IMR-90 (cell line): ENCODE results near the gene SEMA5A. TPM values are rescaled to one million over a fixed set of nuclear protein-coding genes. Genes with fewer than 3 reads are reported as not detected.

Experiments used
- ATAC-seq: fragments of 200-7000 bp; cut with Tn5 transposase; 2 replicates; pipeline ENCODE4 v1.9.1; 2020; ENCODE audit warnings: low read depth, mild to moderate bottlenecking, moderate library complexity
- BruUV-seq: library from RNA; stranded (reverse); fragments of 400-500 nt; replicated peaks from 2 replicates; lab custom pipeline; 2021; lab: Mats Ljungman, UMichigan
- CTCF ChIA-PET: fragments of 300-600 bp; formaldehyde crosslinking; extraction: SDS; loops from one replicate; lab custom pipeline; 2021; ENCODE audit warnings: antibody characterized with exemption; lab: Yijun Ruan, JAX
- POLR2A ChIA-PET: fragments of 300-600 bp; sonication (Branson Sonifier 250); formaldehyde crosslinking; loops from one replicate; lab custom pipeline; 2022; ENCODE audit warnings: antibody characterized with exemption; ENCODE audit not compliant: unreplicated experiment; lab: Charles Lee
- DNase-seq: peaks from one replicate; pipeline ENCODE4 v3.0.0; 2013
- H2AFZ ChIP-seq: replicated peaks from 2 replicates; pipeline ENCODE3; 2013; ENCODE audit warnings: low read length, mild to moderate bottlenecking; ENCODE audit not compliant: poor library complexity
- H2AK5ac ChIP-seq: 2 replicates; pipeline ENCODE4 v1.6.1; 2013; ENCODE audit warnings: low read depth, low read length, inconsistent platforms
- H2AK9ac ChIP-seq: replicated peaks from 2 replicates; pipeline ENCODE3; 2013; ENCODE audit warnings: mild to moderate bottlenecking, low read depth, low read length, moderate library complexity; ENCODE audit not compliant: poor library complexity
- H2BK120ac ChIP-seq: 2 replicates; pipeline ENCODE4 v1.6.1; 2013; ENCODE audit warnings: low read depth, low read length, inconsistent platforms
- H2BK15ac ChIP-seq: 3 replicates; pipeline ENCODE4 v1.6.1; 2013; ENCODE audit warnings: low read depth, low read length, inconsistent platforms
- H2BK20ac ChIP-seq: 2 replicates; pipeline ENCODE4 v1.6.1; 2013; ENCODE audit warnings: low read depth, mild to moderate bottlenecking, inconsistent platforms, low read length, moderate library complexity
- H2BK5ac ChIP-seq: 2 replicates; pipeline ENCODE4 v1.6.1; 2013; ENCODE audit warnings: mild to moderate bottlenecking, low read depth, low read length, inconsistent platforms; ENCODE audit not compliant: poor library complexity, severe bottlenecking
- H3K14ac ChIP-seq: replicated peaks from 2 replicates; pipeline ENCODE4 v1.6.1; 2013; ENCODE audit warnings: low read depth, low read length, inconsistent platforms
- H3K18ac ChIP-seq: 2 replicates; pipeline ENCODE4 v1.6.1; 2013; ENCODE audit warnings: low read depth, low read length, control low read depth
- H3K23ac ChIP-seq: 2 replicates; pipeline ENCODE4 v1.6.1; 2013; ENCODE audit warnings: low read depth, low read length, inconsistent platforms
- H3K27ac ChIP-seq: 2 replicates; pipeline ENCODE4 v1.5.1; 2013; ENCODE audit warnings: mild to moderate bottlenecking, control low read depth, low read length; ENCODE audit not compliant: insufficient read depth
- H3K27me3 ChIP-seq: 2 replicates; pipeline ENCODE4 v1.6.1; 2013; ENCODE audit warnings: low read length; ENCODE audit not compliant: control insufficient read depth, insufficient read depth
- H3K36me3 ChIP-seq: 2 replicates; pipeline ENCODE4 v1.6.1; 2013; ENCODE audit warnings: low read length, mixed read lengths; ENCODE audit not compliant: control insufficient read depth, insufficient read depth
- H3K4ac ChIP-seq: 2 replicates; pipeline ENCODE4 v1.6.1; 2013; ENCODE audit warnings: low read depth, low read length, inconsistent platforms
- H3K4me1 ChIP-seq: 2 replicates; pipeline ENCODE4 v1.6.1; 2013; ENCODE audit warnings: low read length, mixed read lengths; ENCODE audit not compliant: control insufficient read depth, insufficient read depth
- H3K4me2 ChIP-seq: 2 replicates; pipeline ENCODE4 v1.6.1; 2013; ENCODE audit warnings: low read depth, mild to moderate bottlenecking, control low read depth, low read length, moderate library complexity
- H3K4me3 ChIP-seq: 2 replicates; pipeline ENCODE4 v1.5.1; 2013; ENCODE audit warnings: low read depth, mild to moderate bottlenecking, control low read depth, low read length, moderate library complexity; ENCODE audit not compliant: insufficient read depth
- H3K56ac ChIP-seq: 2 replicates; pipeline ENCODE4 v1.6.1; 2013; ENCODE audit warnings: low read length, inconsistent platforms; ENCODE audit not compliant: insufficient read depth; ENCODE audit errors: extremely low read depth
- H3K79me1 ChIP-seq, 2 experiments: 2 replicates each; pipeline ENCODE4 v1.6.1; 2013; ENCODE audit warnings: low read length in 2 of 2, inconsistent platforms in 1 of 2, low read depth in 1 of 2
- H3K9ac ChIP-seq: 2 replicates; pipeline ENCODE4 v1.6.1; 2013; ENCODE audit warnings: low read depth, low read length, control low read depth
- H3K9me1 ChIP-seq: 2 replicates; pipeline ENCODE4 v1.6.1; 2013; ENCODE audit warnings: low read length, inconsistent platforms; ENCODE audit not compliant: insufficient read depth
- H3K9me3 ChIP-seq: 2 replicates; pipeline ENCODE4 v1.6.1; 2013; ENCODE audit warnings: low read length; ENCODE audit not compliant: control insufficient read depth, insufficient read depth
- H4K20me1 ChIP-seq: 2 replicates; pipeline ENCODE4 v1.6.1; 2013; ENCODE audit warnings: low read length, inconsistent platforms; ENCODE audit not compliant: insufficient read depth
- H4K5ac ChIP-seq: 2 replicates; pipeline ENCODE4 v1.6.1; 2013; ENCODE audit warnings: mild to moderate bottlenecking, low read depth, low read length, control low read depth
- H4K8ac ChIP-seq, 2 experiments: 2 replicates each; pipeline ENCODE4 v1.6.1; 2013; ENCODE audit warnings: low read depth in 2 of 2, low read length in 2 of 2, control low read depth in 1 of 2, inconsistent platforms in 1 of 2
- H4K91ac ChIP-seq: 2 replicates; pipeline ENCODE4 v1.6.1; 2013; ENCODE audit warnings: low read depth, low read length, inconsistent platforms; ENCODE audit not compliant: insufficient read depth
- BHLHE40 ChIP-seq: fragments of 150-350 bp; IDR thresholded peaks from 2 replicates; pipeline ENCODE4 v1.6.1; 2016; ENCODE audit warnings: mild to moderate bottlenecking, low read depth, low read length
- CEBPB ChIP-seq: IDR thresholded peaks from 2 replicates; pipeline ENCODE4 v1.6.1; 2012; ENCODE audit warnings: low read depth, low read length, improper control_type of control experiment
- ELK1 ChIP-seq: fragments of 150-350 bp; IDR thresholded peaks from 2 replicates; pipeline ENCODE4 v1.6.1; 2016; ENCODE audit warnings: low read depth, mild to moderate bottlenecking, low read length, moderate library complexity, borderline replicate concordance
- MAZ ChIP-seq: IDR thresholded peaks from 2 replicates; pipeline ENCODE4 v1.6.1; 2012; ENCODE audit warnings: low read depth, mild to moderate bottlenecking, low read length, improper control_type of control experiment, moderate library complexity, borderline replicate concordance
- NFE2L2 ChIP-seq: fragments of 150-350 bp; IDR thresholded peaks from 2 replicates; pipeline ENCODE4 v1.6.1; 2016; ENCODE audit warnings: low read depth, mild to moderate bottlenecking, low read length
- POLR2A ChIP-seq: IDR thresholded peaks from 2 replicates; pipeline ENCODE4 v1.6.1; 2012; ENCODE audit warnings: mild to moderate bottlenecking, low read depth, low read length
- RAD21 ChIP-seq: IDR thresholded peaks from 2 replicates; pipeline ENCODE4 v1.6.1; 2012; ENCODE audit warnings: low read length, improper control_type of control experiment
- WGBS, 2 experiments: methylation state at CpG; one replicate each; pipeline versions ENCODE4 v1.1.5 to v1.1.7; 2013; ENCODE audit warnings: missing lambda C conversion rate in 2 of 2; ENCODE audit not compliant: insufficient read length in 1 of 2; ENCODE audit errors: extremely low coverage in 2 of 2; 5-methylcytosine and 5-hydroxymethylcytosine counted together
- dilution Hi-C: fragments of 300-500 bp; cut with HindIII; formaldehyde crosslinking; loops from one replicate; pipeline ENCODE4 v1.14.3; 2018; ENCODE audit warnings: low sequenced_read_pairs; ENCODE audit not compliant: unreplicated experiment
- in situ Hi-C: fragments of 300-500 bp; cut with MboI; formaldehyde crosslinking; loops from 3 replicates; pipeline ENCODE4 v1.14.3; 2019; ENCODE audit warnings: low sequenced_read_pairs, inconsistent platforms, mixed read lengths
- intact Hi-C: fragments of 100-400 bp; cut with micrococcal nuclease; formaldehyde crosslinking; loops from 2 replicates; pipeline ENCODE4 v1.10.0; 2022
- polyA plus RNA-seq, 3 experiments: library from polyadenylated mRNA; depleted of rRNA; stranded (reverse); fragments of >200 nt; gene quantifications; 2 replicates each; pipeline ENCODE4 v1.2.3, GENCODE V29; 2012; ENCODE audit warnings: low replicate concordance in 1 of 3
- total RNA-seq: library from RNA; depleted of rRNA; stranded (reverse); fragments of >200 nt; gene quantifications from 2 replicates; pipeline ENCODE4 v1.2.3, GENCODE V29; 2012

The SEMA5A gene
- total and polyA plus RNA-seq, 2 of the 4 experiments (the other 2 are of a cell fraction): 8.2 to 9.9 TPM

DNA sequence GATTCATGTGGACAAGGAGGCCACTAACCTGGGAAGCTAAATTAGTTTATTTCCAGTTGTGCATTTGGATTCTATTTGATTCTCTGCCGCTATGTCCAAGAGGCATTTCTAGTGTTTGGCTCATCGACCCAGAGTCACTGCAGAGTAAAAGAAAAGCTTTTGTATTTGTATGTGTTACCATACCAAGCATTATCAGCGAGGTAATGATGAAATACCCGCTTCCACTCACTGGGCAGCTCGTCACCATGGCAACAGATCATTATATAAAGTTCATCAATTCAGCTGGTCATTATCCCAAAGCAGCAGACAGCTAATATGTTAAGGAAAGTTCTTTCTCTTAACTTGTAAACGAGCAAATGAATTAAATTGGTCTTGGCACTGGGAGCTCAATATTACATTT lies 380.3 kb downstream of the SEMA5A start:
- dilution Hi-C loops: no loop called here
- intact Hi-C loops: no loop called here
- no peak overlapping the region for H3K27ac ChIP-seq
- H3K4me2 ChIP-seq: no peak overlapping the region
- TF ChIP-seq RAD21 (no peak), POLR2A (no peak), NFE2L2 (no peak), MAZ (no peak), CEBPB (0 out of 2 replicates have a peak, but pooled peaks have one; percentile 2), ELK1 (no peak), BHLHE40 (no peak)
- H4K5ac ChIP-seq: no peak overlapping the region
- ATAC-seq (no peak), DNase-seq (no peak)
- H3K36me3 ChIP-seq: no peaks in the 10 kb centered on the region
- no peak overlapping the region for H2AFZ ChIP-seq
- CTCF ChIA-PET: no interaction called here
- H3K23ac ChIP-seq: no peak overlapping the region
- H3K14ac ChIP-seq: no peak overlapping the region
- no peaks in the 10 kb centered on the region; the same call in 1 of the 2 replicates for H3K9me1 ChIP-seq
- no peak overlapping the region for H3K4me3 ChIP-seq
- H4K20me1 ChIP-seq: no peaks in the 10 kb centered on the region
- no peak overlapping the region for H4K8ac ChIP-seq
- H2AK9ac ChIP-seq: no peak overlapping the region
- in situ Hi-C loops: no loop called here
- no peak overlapping the region for H2BK5ac ChIP-seq
- no peak overlapping the region for H3K18ac ChIP-seq
- no peak overlapping the region for H2BK15ac ChIP-seq
- POLR2A ChIA-PET: no interaction called here
- H3K27me3 ChIP-seq: no peaks in the 10 kb centered on the region
- no peaks in the 10 kb centered on the region for H3K9me3 ChIP-seq
- H3K4ac ChIP-seq: no peak overlapping the region
- H4K91ac ChIP-seq: no peak overlapping the region
- H3K4me1 ChIP-seq: peaks cover 2% of the 10 kb centered on the region; the same call in 1 of the 2 replicates
- WGBS, 2 experiments: no CpG with 5 or more reads among the region's 6 CpGs
- no peak overlapping the region for H2BK20ac ChIP-seq
- H3K9ac ChIP-seq: no peak overlapping the region
- no peak overlapping the region for H2AK5ac ChIP-seq
- H3K56ac ChIP-seq: no peak overlapping the region
- peaks cover 0 to 6% of the 10 kb centered on the region in 2 experiments; a peak in 3 of 4 replicates for H3K79me1 ChIP-seq
- BruUV-seq: no TSS peak
- H2BK120ac ChIP-seq: no peak overlapping the region
